ENCODE data around the gene TMEM59L. TPM values are rescaled to one million over a fixed set of nuclear protein-coding genes. Genes with fewer than 3 reads are reported as not detected.

TMEM59L gene
- total RNA-seq, 1 donor from 2014 or later: 5.6 TPM

DNA sequence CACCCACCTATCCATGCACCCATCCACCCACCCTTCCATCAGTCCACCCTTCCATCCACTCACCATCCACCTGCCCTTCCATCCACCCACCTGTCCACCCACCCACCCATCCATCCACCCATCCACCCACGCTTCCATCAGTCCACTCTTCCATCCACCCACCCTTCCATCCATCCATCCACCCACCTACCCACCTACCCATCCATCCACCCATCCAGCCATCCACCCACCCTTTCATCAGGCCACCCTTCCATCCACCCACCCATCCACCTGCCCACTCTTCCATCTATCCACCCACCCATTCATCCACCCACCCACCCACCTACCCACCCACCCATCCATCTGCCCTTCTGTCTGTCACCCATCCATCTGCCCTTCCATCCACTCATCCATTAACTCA is 41.2 kb downstream of the TMEM59L start:
- Histone ChIP-seq H3K27ac (ENCODE audit: low read depth, low read length) (no peak overlapping the region), H4K20me1 (ENCODE audit: insufficient read depth, low read length) (peaks cover 35% of the 10 kb centered on the region), H3K9ac (ENCODE audit: low read length) (no peak overlapping the region), H3K9me3 (ENCODE audit: insufficient read depth, low read depth, low read length) (no peaks in the 10 kb centered on the region), H3K4me3 (ENCODE audit: insufficient read depth, low read depth, low read length) (no peak overlapping the region), H3K4me2 (ENCODE audit: low read length) (no peak overlapping the region), H3K27me3 (ENCODE audit: insufficient read depth, low read length) (no peaks in the 10 kb centered on the region), H2AFZ (ENCODE audit: low read depth, low read length) (no peak overlapping the region), H3K36me3 (ENCODE audit: insufficient read depth, low read length) (no peaks in the 10 kb centered on the region), H3K79me2 (ENCODE audit: insufficient read depth, low read length) (no peaks in the 10 kb centered on the region), H3K4me1 (ENCODE audit: insufficient read depth, low read length) (peaks cover 45% of the 10 kb centered on the region)
- no peak overlapping the region for H3K4me3 Mint-ChIP-seq (ENCODE audit: unreplicated experiment)
- DNase-seq (ENCODE audit: low read depth) (no peak), FAIRE-seq (no peak)
- no peaks in the 10 kb centered on the region for H3K9me3 Mint-ChIP-seq (ENCODE audit: unreplicated experiment)
- H3K27me3 Mint-ChIP-seq (ENCODE audit: low read depth, unreplicated experiment): peaks cover 6% of the 10 kb centered on the region
- no peak overlapping the region for H3K27ac Mint-ChIP-seq (ENCODE audit: unreplicated experiment)
- TF ChIP-seq, protein P1, sequence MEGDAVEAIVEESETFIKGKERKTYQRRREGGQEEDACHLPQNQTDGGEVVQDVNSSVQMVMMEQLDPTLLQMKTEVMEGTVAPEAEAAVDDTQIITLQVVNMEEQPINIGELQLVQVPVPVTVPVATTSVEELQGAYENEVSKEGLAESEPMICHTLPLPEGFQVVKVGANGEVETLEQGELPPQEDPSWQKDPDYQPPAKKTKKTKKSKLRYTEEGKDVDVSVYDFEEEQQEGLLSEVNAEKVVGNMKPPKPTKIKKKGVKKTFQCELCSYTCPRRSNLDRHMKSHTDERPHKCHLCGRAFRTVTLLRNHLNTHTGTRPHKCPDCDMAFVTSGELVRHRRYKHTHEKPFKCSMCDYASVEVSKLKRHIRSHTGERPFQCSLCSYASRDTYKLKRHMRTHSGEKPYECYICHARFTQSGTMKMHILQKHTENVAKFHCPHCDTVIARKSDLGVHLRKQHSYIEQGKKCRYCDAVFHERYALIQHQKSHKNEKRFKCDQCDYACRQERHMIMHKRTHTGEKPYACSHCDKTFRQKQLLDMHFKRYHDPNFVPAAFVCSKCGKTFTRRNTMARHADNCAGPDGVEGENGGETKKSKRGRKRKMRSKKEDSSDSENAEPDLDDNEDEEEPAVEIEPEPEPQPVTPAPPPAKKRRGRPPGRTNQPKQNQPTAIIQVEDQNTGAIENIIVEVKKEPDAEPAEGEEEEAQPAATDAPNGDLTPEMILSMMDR (IDR thresholded peaks at IDR 0.05; ENCODE audit: insufficient read depth, low read depth, low read length): no peak
- TF ChIP-seq EZH2 (IDR thresholded peaks at IDR 0.05; ENCODE audit: insufficient read depth, low read length): no peak
- H3K36me3 Mint-ChIP-seq (ENCODE audit: low read depth, unreplicated experiment): peaks cover 6% of the 10 kb centered on the region
- peaks cover 29% of the 10 kb centered on the region for H3K4me1 Mint-ChIP-seq (ENCODE audit: low read depth, unreplicated experiment)

DNA sequence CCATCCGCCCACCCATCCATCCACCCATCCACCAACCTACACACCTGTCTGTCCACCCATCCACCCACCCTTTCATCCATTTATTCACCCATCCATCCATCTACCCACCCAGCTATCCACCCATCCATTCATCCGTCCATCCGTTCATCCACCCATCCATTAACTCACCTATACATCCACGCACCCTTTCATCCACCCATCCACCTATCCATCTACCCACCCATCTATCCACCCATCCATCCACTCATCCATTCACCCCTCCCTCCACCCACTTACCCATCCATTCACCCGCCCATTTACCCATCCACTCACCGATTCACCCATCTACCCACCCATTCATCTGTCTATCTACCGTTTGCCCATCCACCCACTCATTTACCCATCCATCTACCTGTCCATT is 41.8 kb downstream of the TMEM59L start:
- no peaks in the 10 kb centered on the region for H3K36me3 ChIP-seq (ENCODE audit: insufficient read depth, low read length)
- H3K9me3 ChIP-seq (ENCODE audit: insufficient read depth, low read depth, low read length): no peaks in the 10 kb centered on the region
- FAIRE-seq (no peak), DNase-seq (ENCODE audit: low read depth) (no peak)
- H3K27me3 Mint-ChIP-seq (ENCODE audit: low read depth, unreplicated experiment): peaks cover 4% of the 10 kb centered on the region
- no peaks in the 10 kb centered on the region for H3K9me3 Mint-ChIP-seq (ENCODE audit: unreplicated experiment)
- H3K4me1 Mint-ChIP-seq (ENCODE audit: low read depth, unreplicated experiment): peaks cover 30% of the 10 kb centered on the region
- TF ChIP-seq EZH2 (IDR thresholded peaks at IDR 0.05; ENCODE audit: insufficient read depth, low read length): no peak
- TF ChIP-seq, protein P1 (IDR thresholded peaks at IDR 0.05; ENCODE audit: insufficient read depth, low read depth, low read length): no peak
- no peak overlapping the region for H3K4me2 ChIP-seq (ENCODE audit: low read length)
- H3K79me2 ChIP-seq (ENCODE audit: insufficient read depth, low read length): no peaks in the 10 kb centered on the region
- H3K27ac ChIP-seq (ENCODE audit: low read depth, low read length): no peak overlapping the region
- peaks cover 29% of the 10 kb centered on the region for H4K20me1 ChIP-seq (ENCODE audit: insufficient read depth, low read length)
- H3K4me3 Mint-ChIP-seq (ENCODE audit: unreplicated experiment): no peak overlapping the region
- no peak overlapping the region for H3K27ac Mint-ChIP-seq (ENCODE audit: unreplicated experiment)
- peaks cover 6% of the 10 kb centered on the region for H3K36me3 Mint-ChIP-seq (ENCODE audit: low read depth, unreplicated experiment)
- no peak overlapping the region for H3K9ac ChIP-seq (ENCODE audit: low read length)
- H3K4me3 ChIP-seq (ENCODE audit: insufficient read depth, low read depth, low read length): no peak overlapping the region
- H2AFZ ChIP-seq (ENCODE audit: low read depth, low read length): no peak overlapping the region
- no peaks in the 10 kb centered on the region for H3K27me3 ChIP-seq (ENCODE audit: insufficient read depth, low read length)
- peaks cover 44% of the 10 kb centered on the region for H3K4me1 ChIP-seq (ENCODE audit: insufficient read depth, low read length)

DNA sequence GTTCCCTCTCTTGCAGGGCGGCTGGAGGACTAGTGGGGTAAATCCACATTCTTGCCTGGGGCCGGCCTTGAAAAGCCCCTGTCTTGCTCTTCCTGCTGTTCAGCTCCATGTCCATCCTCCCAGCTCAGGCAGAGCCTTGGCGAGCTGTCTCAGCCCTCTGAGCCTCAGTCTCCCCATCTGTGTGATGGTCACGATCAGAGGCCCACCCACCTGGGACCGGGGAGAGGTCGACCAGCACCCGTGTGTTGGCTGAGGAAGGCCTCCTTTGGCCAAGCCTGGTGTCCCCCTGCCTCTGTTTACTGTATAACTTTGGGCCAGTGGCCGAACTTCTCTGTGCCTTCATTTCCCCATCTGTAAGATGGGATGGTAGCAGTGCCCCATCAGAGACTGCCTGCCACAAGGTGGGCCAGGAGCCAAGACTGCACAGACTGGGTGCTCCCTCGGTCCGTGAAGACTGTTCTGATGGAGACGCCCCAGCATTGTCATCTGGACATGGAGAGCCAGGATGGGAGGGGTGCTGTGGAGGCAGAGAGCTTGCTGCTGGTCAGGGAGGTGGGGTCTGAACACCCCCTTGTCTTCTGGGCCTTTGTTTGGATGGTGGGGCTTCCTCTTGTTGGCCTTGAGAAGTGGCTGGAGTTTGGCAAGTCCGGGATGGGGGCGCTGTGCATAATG is 42.6 kb downstream of the TMEM59L start:
- H3K27me3 ChIP-seq (ENCODE audit: insufficient read depth, low read length): no peaks in the 10 kb centered on the region
- H3K27ac ChIP-seq (ENCODE audit: low read depth, low read length): no peak overlapping the region
- TF ChIP-seq, protein P1 (IDR thresholded peaks at IDR 0.05; ENCODE audit: insufficient read depth, low read depth, low read length): no peak
- no peak for TF ChIP-seq EZH2 (IDR thresholded peaks at IDR 0.05; ENCODE audit: insufficient read depth, low read length)
- H4K20me1 ChIP-seq (ENCODE audit: insufficient read depth, low read length): peaks cover 21% of the 10 kb centered on the region
- H3K4me2 ChIP-seq (ENCODE audit: low read length): no peak overlapping the region
- no peak overlapping the region for H2AFZ ChIP-seq (ENCODE audit: low read depth, low read length)
- H3K36me3 ChIP-seq (ENCODE audit: insufficient read depth, low read length): no peaks in the 10 kb centered on the region
- no peak for FAIRE-seq
- no peak overlapping the region for H3K4me3 ChIP-seq (ENCODE audit: insufficient read depth, low read depth, low read length)
- no peak for DNase-seq (ENCODE audit: low read depth)
- H3K4me1 ChIP-seq (ENCODE audit: insufficient read depth, low read length): peaks cover 44% of the 10 kb centered on the region
- peaks cover 4% of the 10 kb centered on the region for H3K27me3 Mint-ChIP-seq (ENCODE audit: low read depth, unreplicated experiment)
- H3K9me3 ChIP-seq (ENCODE audit: insufficient read depth, low read depth, low read length): no peaks in the 10 kb centered on the region
- H3K4me1 Mint-ChIP-seq (ENCODE audit: low read depth, unreplicated experiment): peaks cover 25% of the 10 kb centered on the region
- peaks cover 4% of the 10 kb centered on the region for H3K36me3 Mint-ChIP-seq (ENCODE audit: low read depth, unreplicated experiment)
- H3K4me3 Mint-ChIP-seq (ENCODE audit: unreplicated experiment): no peak overlapping the region
- H3K9me3 Mint-ChIP-seq (ENCODE audit: unreplicated experiment): no peaks in the 10 kb centered on the region
- H3K9ac ChIP-seq (ENCODE audit: low read length): no peak overlapping the region
- no peaks in the 10 kb centered on the region for H3K79me2 ChIP-seq (ENCODE audit: insufficient read depth, low read length)
- H3K27ac Mint-ChIP-seq (ENCODE audit: unreplicated experiment): no peak overlapping the region
